ENCODE results near the gene FHOD3.

Gene FHOD3

DNA sequence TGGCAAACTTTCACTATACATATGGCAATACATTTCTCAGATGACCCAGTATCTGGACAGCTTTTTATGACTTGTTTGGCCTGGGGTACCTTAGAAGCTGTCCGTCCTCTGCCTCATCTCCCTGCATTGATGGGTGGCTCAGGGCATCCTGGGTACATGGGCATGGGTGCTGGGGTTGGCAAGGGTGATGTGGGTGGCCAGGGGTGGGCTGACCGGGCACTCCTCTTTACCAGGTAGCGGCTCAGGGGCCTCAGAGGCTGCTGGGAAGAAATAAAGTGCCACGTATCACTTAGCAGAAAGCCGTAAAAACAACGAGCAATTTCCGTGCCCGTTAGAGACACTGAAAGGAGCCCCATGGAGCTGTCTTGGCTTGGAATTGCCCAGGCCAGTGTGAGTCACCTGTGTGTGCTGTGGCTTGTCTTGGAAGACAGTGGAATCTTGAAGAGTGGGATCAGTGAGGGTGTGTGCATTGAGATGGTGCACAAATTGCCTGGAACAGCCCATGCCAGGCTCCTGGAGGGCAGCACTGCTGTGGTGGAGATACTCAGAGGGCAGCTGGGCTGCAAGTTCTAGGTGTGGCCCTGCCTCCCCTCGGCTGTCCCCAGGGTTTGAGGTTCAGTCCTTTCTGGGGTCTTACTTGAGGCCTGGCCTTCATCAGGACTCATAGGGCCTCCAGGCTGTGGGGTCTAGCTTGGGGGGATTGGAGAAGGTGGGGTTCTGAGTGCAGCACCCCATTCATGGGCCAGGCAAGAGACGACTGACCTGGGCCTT, 88.8 kb downstream of the FHOD3 start:
- no peak for DNase-seq (ENCODE audit: low read depth)

DNA sequence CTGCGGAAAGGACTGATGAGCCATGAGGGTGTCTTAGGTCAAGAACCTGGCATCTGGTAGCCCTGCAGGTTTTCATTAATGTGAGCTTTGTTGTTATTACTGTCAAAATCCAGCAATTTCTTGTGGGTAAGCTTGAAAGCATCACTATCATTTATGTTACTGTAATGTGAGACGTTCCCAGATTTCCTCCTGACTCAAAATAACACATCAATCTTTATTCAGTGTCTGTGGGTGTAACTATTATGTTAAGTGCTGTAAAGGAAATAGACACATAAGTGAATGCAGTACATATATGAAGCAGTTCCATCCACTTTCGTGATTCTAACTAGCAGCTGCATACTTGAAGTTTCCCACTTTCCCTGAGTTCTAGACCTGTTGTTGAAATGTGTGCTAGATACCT, 89.8 kb downstream of the FHOD3 start:
- no peak for DNase-seq (ENCODE audit: low read depth)

DNA sequence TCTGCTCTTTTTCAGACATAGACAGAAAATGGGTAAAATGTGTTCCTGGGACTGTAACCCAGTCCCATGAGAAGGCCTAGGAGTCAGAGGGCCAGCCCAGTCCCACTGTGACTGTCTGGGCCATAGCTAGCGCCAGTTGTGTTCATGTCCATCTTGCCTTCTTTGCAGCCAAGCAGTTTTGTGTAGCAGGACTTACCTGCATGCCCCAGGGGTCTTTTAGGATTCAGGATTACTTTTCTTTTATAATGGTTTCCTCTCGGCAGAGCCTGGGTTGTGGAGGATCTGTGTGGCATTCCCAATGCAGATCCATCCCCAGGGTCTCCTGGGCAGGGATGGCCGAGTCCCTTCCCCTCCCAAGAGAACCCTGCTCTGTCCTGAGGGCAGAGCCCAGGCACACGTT, 90.8 kb downstream of the FHOD3 start:
- no peak for DNase-seq (ENCODE audit: low read depth)

DNA sequence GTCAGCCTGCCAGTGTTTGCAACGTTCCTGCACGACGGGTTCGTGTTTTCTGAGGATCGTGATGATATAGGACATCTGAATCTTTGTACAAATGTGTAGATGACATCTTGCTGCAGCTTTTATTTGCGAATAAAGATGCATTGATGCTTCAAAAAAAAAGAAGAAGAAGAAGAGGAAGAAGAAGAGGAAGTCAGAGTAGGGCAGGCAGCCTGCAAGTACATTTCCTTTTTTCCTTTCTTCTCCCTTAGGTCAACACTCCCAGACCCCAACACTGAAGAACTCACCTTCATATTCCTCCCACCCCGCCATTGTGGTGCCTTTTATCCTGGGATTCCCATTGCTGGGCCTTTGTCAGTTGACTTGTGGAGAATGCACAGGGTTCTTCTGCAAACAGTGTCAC, 91.5 kb downstream of the FHOD3 start:
- no peak for DNase-seq (ENCODE audit: low read depth)

DNA sequence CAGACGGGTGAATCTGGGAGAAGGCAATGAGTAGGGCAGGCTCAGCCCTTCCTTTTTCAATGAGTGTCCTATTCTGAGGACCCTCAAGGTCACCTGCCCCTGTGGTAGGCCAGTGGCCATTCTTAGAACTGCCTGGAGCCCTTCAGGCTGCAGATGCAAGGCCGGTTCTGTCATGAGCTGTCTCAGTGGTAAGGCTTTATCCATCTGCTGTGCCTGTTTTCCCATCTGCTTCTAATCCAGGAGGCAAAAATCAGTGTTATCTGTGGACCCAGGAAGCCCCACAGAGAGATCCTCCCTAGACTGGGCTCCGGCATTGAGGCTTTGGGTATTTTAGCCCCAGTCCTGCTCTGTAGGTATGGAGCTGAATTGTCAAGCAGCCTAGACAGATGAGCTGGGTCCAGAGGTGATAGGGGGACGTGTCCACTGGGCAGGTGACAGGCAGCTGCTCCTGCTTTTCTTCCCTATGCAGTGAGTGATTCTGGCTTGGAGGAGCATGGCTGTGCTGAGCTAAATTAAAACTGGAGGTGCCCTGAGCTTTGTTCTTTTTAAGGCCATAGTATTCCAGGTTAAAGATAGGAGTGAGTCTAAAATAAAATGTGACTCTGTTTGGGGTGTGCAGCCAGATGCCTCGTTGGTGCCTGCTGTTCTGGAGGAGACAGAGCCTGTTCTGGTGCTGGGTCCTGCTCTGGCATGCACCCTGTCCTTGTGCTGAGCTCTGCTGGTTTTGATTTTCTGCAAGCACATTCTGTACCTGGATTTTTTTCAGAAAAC, 92.5 kb downstream of the FHOD3 start:
- DNase-seq (ENCODE audit: low read depth) = no peak

DNA sequence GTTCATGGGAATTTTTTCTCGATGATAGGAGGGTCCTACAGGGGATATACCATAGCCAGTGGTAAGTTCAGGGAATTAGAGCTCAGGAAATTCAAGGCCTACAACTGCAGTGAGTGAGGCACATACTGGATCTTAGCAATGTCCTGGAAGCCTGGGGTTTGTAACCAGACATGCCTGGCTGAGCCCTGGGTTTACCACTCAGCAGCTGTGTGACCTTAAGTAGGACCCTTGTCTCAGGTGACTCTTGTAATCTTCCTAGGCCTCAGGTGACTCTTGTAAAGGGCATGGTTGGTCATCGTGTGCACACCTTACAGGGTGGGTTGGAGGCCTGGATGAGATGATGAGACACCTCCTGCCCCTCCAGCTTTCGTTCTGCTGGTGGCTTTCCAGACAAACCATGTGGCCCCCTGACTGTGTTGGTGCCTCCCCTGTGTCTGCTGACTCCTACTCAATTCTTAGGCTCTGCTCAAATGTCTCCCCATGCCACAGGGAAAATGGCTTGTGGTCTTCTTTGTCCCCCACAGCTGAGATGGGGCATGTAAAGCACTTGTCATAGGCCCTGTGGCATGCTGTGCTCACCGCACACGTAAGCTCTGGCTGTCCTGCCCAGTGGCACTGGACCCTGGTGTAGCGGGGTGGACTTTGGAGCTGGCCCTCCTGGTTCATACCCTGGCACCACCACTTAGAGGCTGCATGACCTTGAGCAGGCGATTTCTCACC, 94.1 kb downstream of the FHOD3 start:
- DNase-seq (ENCODE audit: low read depth) = no peak

DNA sequence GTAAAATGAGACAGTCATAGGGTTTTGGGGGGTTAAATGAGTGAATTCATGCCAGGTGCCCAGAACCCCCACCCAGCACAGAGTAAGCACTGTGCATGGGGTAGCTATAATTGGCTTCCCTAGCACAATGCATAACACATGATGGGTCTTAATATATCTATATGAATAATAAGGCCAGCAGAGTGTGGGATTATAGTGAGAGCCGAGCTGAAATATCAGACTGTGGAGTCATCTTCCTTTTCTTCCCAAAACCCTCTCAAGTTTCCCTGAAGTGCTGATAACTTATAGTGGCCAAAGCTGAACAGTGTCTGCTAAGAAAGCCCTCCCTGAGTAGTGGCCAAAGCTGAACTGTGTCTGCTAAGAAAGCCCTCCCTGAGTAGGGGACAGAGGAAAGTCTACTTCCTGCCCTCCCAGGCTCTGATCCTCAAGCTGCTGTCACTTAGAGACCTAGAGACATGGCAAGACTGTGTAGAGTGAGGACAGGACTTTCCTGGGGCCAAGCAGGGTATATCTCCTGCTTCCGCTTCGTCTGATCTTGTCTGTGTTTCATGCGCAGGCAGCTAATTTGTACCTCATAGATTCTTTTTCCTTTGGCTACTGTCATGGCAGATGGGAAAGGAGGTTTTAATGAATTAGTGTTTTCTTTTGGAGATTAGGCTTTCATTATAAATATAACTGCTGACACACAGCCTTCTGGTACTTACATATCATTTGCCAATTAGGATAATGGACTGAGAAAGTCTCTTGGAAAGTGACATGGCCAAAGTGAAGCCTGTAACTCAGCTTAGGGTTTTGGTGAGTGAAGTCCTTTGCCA, 94.9 kb downstream of the FHOD3 start:
- DNase-seq (ENCODE audit: low read depth) = no peak

DNA sequence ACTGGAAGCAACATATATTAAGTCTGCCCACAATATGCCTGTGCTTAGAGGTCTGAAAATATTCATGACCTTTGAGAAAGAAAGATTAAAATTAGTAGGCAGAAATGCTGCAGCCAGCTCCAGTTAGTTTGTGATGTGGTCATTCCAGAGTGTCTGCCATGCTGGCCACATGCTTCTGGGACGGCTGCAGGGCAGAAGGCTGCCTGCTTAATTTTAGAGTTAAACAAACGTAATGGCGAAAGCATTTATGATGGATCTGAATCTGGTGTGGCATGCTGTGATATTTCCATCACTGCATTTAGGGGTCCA, 95.4 kb downstream of the FHOD3 start:
- DNase-seq (ENCODE audit: low read depth) = no peak

DNA sequence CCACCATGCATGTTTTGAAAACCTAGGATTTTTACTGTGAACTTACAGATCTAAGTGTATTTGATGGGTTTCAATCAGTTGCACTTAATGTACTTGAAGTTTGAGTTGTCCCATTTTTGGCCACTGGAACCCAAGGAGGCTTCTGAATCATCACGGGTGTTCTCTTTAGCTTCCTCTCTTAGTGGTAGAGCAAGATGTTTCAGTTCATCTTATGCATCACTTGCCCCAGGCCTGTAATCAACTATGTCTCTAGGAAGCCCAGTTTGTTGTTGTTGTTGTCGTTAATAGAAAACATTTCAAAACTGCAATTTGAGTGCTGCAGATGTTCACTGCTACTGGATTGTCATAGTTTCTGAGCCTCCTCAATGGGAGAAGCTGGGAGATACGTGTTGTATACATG, 97.0 kb downstream of the FHOD3 start:
- DNase-seq (ENCODE audit: low read depth) = no peak

DNA sequence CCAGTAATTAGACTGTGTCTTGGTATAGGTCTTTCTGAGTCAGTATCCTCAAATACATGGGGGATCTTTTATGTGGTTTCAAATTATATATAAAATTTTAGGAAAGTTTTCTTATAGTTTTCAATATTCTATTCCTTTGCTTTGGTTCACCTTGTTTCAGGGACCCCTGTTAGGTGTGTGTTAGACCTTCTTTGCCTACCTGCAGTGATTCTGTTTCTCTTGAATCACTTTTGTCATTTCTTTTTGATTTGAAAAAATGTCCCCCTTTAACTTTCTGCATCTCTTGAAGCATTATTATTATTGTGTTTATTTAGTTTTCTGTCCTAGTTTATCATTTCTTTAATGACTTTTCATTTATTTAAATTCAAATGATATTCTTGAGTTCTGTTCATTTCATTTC, 98.7 kb downstream of the FHOD3 start:
- no peak for DNase-seq (ENCODE audit: low read depth)

DNA sequence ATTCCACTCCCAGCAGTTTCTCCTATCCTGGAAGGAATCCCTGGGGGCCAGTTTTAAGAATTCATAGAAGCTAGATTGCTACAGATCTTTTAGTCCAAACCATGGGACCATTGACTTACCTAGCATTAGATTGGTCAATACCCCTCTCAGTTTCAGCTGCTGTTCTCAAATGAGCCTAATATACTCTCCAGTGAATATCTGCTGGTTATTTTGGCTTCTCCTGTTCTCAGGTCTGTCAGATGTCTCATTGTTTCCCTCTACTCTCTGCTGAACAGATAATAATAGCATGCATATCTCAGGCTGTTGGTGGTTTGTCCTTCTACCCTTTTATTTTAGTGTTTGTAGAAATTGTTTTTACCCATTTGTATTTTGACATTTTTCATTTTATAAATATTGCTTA, 99.5 kb downstream of the FHOD3 start:
- no peak for DNase-seq (ENCODE audit: low read depth)

DNA sequence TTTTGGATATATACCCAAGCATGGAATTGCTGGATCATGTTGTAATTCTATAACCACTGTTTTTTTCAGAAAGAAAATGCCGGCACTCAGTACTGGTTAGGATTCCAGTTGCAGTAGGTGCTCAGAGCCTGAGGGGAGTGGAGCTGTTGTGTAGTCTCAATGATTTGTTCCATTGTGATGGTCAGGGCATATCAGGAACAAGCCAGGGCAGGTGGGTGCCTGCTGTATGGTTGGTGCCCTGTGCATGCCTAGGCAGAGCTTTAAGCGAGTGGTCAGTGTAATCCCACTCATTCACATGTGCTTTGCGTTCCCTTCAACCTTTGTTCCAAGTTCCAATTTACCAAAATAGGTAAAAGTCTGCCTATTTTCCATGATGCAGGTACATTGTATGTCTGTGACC, 100.9 kb downstream of the FHOD3 start:
- DNase-seq (ENCODE audit: low read depth) = no peak

DNA sequence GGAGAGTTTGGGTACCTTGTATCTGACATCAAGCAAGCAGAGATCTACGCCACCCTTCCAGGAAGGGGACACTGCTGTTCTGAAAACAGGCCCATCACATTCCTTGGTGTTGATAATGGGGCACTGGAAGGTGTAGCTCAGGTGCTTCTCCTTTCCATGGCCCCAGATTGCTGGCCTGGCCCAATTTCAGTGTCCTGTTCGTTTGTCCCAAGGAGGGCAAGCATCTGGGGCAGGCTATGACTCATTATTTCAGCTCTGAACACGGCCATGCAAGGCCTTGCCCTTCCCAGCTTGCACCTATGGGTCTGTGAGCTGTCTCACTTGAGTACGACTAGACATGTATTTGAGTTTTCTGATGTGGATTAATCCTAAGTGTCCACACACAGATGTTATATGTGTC, 101.5 kb downstream of the FHOD3 start:
- DNase-seq (ENCODE audit: low read depth) = no peak

DNA sequence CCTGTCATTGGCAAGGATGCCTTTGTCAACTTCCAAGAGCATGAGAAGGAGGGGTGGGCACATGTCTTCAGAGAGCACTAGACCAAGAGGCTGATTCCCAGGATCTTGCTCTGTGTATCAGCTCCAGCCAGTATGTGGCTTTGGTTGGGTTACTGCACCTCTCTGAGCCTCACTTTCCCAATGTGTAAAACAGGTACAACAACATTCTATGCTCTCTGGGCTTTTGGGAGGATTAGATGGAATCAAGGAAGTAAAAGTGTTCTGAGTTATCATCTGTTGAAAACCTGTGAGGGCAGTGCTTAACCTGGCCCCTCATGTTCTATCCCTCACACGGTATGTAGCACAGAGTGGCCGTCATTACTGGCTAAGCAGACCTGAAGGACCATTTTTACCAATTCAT, 103.9 kb downstream of the FHOD3 start:
- no peak for DNase-seq (ENCODE audit: low read depth)

DNA sequence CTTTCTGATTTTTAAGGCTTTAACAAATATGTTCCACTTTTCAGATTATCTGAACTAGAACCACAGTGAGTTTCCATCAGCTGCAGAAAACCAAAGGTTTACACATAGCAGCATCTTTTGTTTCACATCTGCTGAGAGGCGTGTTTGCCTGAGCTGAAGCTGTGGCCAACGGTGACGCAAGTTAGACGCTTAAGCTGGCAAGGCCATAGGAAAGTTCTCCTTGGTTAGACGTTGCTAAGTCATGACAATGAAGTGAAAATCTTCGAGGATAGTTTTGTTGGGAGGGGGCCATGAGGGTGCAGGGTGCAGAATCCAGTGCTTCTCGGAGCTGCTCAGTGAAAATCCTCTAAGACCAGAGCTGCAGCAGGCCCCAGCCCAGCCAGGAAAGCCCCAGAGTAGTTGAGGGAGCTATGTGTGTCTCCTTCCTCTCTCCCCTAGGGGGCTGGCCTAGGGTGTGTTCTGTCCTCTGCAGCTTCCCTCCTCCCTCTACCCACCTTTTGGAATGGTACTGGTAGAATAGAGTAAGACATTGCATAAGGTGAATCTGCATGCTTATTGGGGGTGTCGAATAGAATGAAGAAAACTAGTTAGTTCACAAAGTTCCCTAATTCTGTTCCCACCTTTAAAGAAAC, 105.4 kb downstream of the FHOD3 start:
- no peak for DNase-seq (ENCODE audit: low read depth)

DNA sequence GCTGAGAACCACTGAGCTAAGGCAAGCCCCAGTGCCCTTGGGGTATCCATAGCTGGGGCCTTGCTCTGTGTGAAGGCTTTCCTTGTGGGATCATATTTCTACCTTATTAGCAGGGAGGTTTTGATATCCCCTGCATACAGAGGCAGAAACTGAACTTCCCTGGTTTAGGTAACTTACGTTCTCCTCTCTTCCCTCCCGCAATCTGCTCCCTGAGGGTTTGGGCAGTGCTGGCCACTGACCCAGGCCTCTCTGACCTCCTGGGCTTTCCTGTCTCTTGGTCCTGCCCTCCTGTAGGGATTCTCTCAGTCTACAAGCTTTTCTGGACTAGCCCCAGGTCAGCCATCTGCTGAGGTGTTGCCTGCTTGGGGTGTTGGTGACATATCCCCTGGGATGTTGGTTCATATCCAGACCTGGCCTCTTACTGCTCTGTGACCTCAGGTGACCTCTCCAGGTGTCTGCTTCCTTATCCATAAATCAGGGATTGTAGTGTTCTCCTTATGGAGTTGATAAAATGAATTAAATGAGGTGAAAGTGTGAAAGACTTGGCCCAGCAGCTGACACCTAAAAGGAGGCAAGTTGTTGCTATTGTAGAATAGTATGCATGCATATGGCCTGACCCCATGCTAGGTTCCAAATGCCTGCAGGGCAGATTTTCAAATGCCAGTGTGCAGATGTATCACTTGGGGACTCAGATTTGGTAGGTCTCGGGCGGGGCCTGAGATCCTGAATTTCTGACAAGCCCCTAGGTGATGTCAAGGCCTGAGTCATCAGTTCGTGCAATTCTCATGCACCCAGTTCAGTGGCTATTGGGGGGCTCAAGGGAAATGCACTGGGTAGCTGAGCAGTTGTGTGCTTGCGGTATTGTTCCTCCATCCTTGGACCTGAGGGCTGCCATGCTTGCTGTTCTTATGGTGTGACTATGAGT, 106.6 kb downstream of the FHOD3 start:
- DNase-seq (ENCODE audit: low read depth) = no peak

DNA sequence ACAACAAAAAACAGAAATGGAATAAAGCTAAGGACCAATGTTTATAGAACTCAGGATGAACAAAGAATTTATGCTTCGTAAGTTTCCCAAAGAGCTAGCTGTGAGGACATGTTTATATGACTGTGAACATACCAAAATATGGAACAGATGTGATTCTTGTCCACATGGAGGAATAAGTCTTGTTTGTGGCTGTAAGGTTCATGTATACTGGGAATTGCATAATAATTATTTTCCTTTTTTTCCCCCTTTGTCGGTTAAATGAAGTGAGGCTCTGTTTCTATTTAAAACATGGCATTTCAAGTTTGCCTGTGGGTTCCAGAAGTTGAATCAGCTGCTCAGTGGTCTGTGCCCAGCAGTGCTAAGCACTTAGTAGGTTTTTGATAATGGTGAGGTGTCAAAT, 108.1 kb downstream of the FHOD3 start:
- no peak for DNase-seq (ENCODE audit: low read depth)

DNA sequence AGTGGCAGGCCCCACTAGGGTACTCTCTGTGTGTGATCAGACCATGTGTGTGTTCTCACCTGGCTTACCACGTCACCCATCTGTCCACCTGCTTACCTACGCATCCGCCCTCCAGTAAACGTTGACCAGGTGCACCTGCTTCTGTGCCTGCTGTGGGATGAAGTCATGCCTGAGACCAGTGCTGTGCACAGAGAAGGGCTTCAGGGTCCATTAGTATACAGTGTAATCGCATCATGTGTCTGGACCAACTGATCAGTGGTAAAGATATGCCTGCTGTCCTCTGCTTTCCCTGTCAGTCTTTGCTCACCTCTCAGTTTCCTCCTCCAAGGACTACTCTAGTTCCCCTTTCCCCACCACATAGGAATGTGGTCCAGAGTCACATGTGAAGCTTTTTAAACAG, 109.3 kb downstream of the FHOD3 start:
- DNase-seq (ENCODE audit: low read depth) = no peak

DNA sequence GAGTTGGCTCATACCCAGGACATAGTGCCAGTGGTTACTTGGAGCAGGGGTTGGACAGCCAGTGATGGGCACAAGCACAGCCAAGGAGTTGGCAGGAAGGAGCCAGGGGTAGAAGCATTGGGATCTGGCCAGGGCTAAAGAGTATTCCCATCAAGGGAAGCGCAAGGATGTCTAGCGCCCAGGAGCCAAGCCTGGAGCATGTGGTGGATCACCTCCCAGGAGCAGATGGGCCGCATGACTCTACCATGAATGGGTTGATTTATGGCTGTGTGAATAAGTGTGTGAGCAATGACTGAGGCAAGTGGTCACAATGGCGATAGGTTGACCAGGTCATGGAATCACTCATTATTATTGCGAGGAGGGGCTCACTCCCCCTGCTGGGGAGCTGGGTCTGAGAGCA, 111.1 kb downstream of the FHOD3 start:
- no peak for DNase-seq (ENCODE audit: low read depth)

DNA sequence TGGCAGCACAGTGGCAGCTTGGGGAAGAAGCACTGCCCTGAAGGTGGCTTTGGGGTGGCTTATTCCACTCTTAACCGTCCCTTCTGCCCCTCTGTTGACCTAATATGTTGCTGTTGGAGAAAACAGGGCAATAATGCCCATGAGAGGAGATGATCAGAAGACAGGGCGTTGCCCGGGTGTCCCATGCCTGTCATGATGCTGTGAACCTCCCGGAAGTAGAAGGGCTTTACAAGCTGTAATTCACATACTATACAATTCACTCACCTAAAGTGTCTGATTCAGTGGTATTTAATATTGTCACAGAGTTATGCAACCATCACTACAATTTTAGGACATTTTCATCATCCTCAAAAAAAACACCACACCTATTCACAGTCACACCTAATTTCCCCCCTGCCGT, 112.3 kb downstream of the FHOD3 start:
- no peak for DNase-seq (ENCODE audit: low read depth)

DNA sequence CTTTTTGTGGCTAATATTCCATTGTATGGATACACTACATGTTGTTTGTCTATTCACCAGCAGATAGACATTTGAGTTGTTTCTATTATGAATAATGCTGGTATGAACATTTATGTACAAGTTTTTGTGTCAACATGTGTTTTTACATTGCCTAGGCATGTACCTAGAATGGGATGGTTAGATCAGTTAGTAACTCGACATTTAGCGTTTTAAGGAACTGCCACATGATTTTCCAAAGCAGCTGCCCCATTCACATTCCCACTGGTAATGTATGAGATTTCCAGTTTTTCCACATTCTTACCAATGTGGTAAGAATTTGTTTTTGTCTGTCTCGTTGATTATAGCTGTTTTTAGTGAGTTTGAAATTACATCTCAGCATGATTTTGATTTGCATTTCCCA, 112.8 kb downstream of the FHOD3 start:
- no peak for DNase-seq (ENCODE audit: low read depth)

Data from HS-5 (cell line).